ENCODE data around the gene SCOC.

DNA sequence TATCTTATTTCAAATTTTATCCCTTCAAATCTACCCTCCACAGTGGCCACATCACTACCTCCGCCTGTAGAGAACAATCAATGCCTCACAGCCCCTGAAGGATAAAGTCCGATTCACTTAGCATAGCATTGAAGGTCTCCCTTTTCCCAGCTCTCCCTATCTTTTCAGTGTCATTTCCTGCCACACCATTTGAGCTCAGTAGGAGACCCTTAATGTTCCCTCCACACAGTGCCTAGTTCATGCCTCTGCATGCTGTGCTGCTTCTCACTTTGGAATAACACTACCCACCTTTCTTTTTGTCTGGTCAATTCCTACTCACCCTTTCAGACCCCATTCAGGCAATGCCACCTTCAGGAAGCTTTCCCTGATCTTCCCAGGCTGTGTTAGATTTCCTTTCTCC, 23.6 kb upstream of the SCOC start:
- TF ChIP-seq, protein P1, sequence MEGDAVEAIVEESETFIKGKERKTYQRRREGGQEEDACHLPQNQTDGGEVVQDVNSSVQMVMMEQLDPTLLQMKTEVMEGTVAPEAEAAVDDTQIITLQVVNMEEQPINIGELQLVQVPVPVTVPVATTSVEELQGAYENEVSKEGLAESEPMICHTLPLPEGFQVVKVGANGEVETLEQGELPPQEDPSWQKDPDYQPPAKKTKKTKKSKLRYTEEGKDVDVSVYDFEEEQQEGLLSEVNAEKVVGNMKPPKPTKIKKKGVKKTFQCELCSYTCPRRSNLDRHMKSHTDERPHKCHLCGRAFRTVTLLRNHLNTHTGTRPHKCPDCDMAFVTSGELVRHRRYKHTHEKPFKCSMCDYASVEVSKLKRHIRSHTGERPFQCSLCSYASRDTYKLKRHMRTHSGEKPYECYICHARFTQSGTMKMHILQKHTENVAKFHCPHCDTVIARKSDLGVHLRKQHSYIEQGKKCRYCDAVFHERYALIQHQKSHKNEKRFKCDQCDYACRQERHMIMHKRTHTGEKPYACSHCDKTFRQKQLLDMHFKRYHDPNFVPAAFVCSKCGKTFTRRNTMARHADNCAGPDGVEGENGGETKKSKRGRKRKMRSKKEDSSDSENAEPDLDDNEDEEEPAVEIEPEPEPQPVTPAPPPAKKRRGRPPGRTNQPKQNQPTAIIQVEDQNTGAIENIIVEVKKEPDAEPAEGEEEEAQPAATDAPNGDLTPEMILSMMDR (conservative IDR thresholded peaks at IDR 0.05 in 1 of 2, IDR thresholded peaks at IDR 0.05 in 1 of 2; ENCODE audit: extremely low read depth in 1 of 2, insufficient read depth in 1 of 2, low read depth in 1 of 2, low read length in 2 of 2), result no peak
- no peak for TF ChIP-seq EZH2 (IDR thresholded peaks at IDR 0.05; ENCODE audit: borderline replicate concordance, low read length)
